ENCODE data around the gene WFDC1.

The WFDC1 gene

GRCh38 chr16:84303023-84303422, 8.3 kb downstream of the WFDC1 start:
- Mint-ChIP-seq H3K4me3 (no peak overlapping the region), H3K27ac (no peak overlapping the region), H3K36me3 (ENCODE audit: low read depth) (no peaks in the 10 kb centered on the region), H3K27me3 (peaks cover 10% of the 10 kb centered on the region), H3K4me1 (ENCODE audit: low read depth) (no peaks in the 10 kb centered on the region), H3K9me3 (no peaks in the 10 kb centered on the region)

- no peak overlapping the region for H3K4me3 Mint-ChIP-seq
- H3K36me3 Mint-ChIP-seq (ENCODE audit: low read depth), result no peaks in the 10 kb centered on the region
- H3K9me3 Mint-ChIP-seq, result no peaks in the 10 kb centered on the region
- H3K4me1 Mint-ChIP-seq (ENCODE audit: low read depth), result no peaks in the 10 kb centered on the region
- H3K27me3 Mint-ChIP-seq, result peaks cover 12% of the 10 kb centered on the region
- no peak overlapping the region for H3K27ac Mint-ChIP-seq
These were observed 8.8 kb downstream of the WFDC1 start for GRCh38 chr16:84303516-84303915.

- Mint-ChIP-seq H3K4me3 (no peak overlapping the region), H3K4me1 (ENCODE audit: low read depth) (no peaks in the 10 kb centered on the region), H3K36me3 (ENCODE audit: low read depth) (no peaks in the 10 kb centered on the region), H3K27ac (no peak overlapping the region), H3K9me3 (no peaks in the 10 kb centered on the region), H3K27me3 (peaks cover 26% of the 10 kb centered on the region)
These were observed 11.9 kb downstream of the WFDC1 start for GRCh38 chr16:84306564-84306963.

- H3K27ac Mint-ChIP-seq, result no peak overlapping the region
- no peaks in the 10 kb centered on the region for H3K4me1 Mint-ChIP-seq (ENCODE audit: low read depth)
- no peaks in the 10 kb centered on the region for H3K36me3 Mint-ChIP-seq (ENCODE audit: low read depth)
- H3K27me3 Mint-ChIP-seq, result peaks cover 31% of the 10 kb centered on the region
- H3K4me3 Mint-ChIP-seq, result no peak overlapping the region
- H3K9me3 Mint-ChIP-seq, result no peaks in the 10 kb centered on the region
These were observed 12.7 kb downstream of the WFDC1 start for GRCh38 chr16:84307209-84307954.

GRCh38 chr16:84308120-84308519, 13.4 kb downstream of the WFDC1 start:
- no peaks in the 10 kb centered on the region for H3K36me3 Mint-ChIP-seq (ENCODE audit: low read depth)
- H3K4me3 Mint-ChIP-seq, result no peak overlapping the region
- H3K27me3 Mint-ChIP-seq, result peaks cover 32% of the 10 kb centered on the region
- H3K4me1 Mint-ChIP-seq (ENCODE audit: low read depth), result no peaks in the 10 kb centered on the region
- no peak overlapping the region for H3K27ac Mint-ChIP-seq
- H3K9me3 Mint-ChIP-seq, result no peaks in the 10 kb centered on the region

GRCh38 chr16:84310642-84311041, 16.0 kb downstream of the WFDC1 start:
- H3K4me1 Mint-ChIP-seq (ENCODE audit: low read depth), result no peaks in the 10 kb centered on the region
- peaks cover 49% of the 10 kb centered on the region for H3K27me3 Mint-ChIP-seq
- no peak overlapping the region for H3K27ac Mint-ChIP-seq
- no peaks in the 10 kb centered on the region for H3K36me3 Mint-ChIP-seq (ENCODE audit: low read depth)
- no peaks in the 10 kb centered on the region for H3K9me3 Mint-ChIP-seq
- no peak overlapping the region for H3K4me3 Mint-ChIP-seq

GRCh38 chr16:84312783-84313382, 18.2 kb downstream of the WFDC1 start:
- H3K27ac Mint-ChIP-seq, result no peak overlapping the region
- no peaks in the 10 kb centered on the region for H3K9me3 Mint-ChIP-seq
- H3K27me3 Mint-ChIP-seq, result peaks cover 41% of the 10 kb centered on the region
- no peak overlapping the region for H3K4me3 Mint-ChIP-seq
- H3K36me3 Mint-ChIP-seq (ENCODE audit: low read depth), result no peaks in the 10 kb centered on the region
- H3K4me1 Mint-ChIP-seq (ENCODE audit: low read depth), result no peaks in the 10 kb centered on the region

- Mint-ChIP-seq H3K4me1 (ENCODE audit: low read depth) (no peaks in the 10 kb centered on the region), H3K4me3 (no peak overlapping the region), H3K27ac (no peak overlapping the region), H3K9me3 (no peaks in the 10 kb centered on the region), H3K36me3 (ENCODE audit: low read depth) (no peaks in the 10 kb centered on the region), H3K27me3 (peaks cover 35% of the 10 kb centered on the region)
These were observed 19.2 kb downstream of the WFDC1 start for GRCh38 chr16:84313921-84314320.

- Mint-ChIP-seq H3K4me1 (ENCODE audit: low read depth) (no peaks in the 10 kb centered on the region), H3K27ac (no peak overlapping the region), H3K27me3 (peaks cover 31% of the 10 kb centered on the region), H3K36me3 (ENCODE audit: low read depth) (no peaks in the 10 kb centered on the region), H3K4me3 (no peak overlapping the region), H3K9me3 (no peaks in the 10 kb centered on the region)
These were observed 19.7 kb downstream of the WFDC1 start for GRCh38 chr16:84314373-84314772.

- Mint-ChIP-seq H3K27me3 (peaks cover 31% of the 10 kb centered on the region), H3K27ac (no peak overlapping the region), H3K4me3 (no peak overlapping the region), H3K9me3 (no peaks in the 10 kb centered on the region), H3K36me3 (ENCODE audit: low read depth) (no peaks in the 10 kb centered on the region), H3K4me1 (ENCODE audit: low read depth) (no peaks in the 10 kb centered on the region)
These were observed 20.1 kb downstream of the WFDC1 start for GRCh38 chr16:84314814-84315213.

GRCh38 chr16:84315422-84315821, 20.7 kb downstream of the WFDC1 start:
- Mint-ChIP-seq H3K36me3 (ENCODE audit: low read depth) (no peaks in the 10 kb centered on the region), H3K4me1 (ENCODE audit: low read depth) (no peaks in the 10 kb centered on the region), H3K4me3 (no peak overlapping the region), H3K27ac (no peak overlapping the region), H3K27me3 (peaks cover 31% of the 10 kb centered on the region), H3K9me3 (no peaks in the 10 kb centered on the region)

- no peaks in the 10 kb centered on the region for H3K9me3 Mint-ChIP-seq
These were observed 23.7 kb downstream of the WFDC1 start for GRCh38 chr16:84318091-84318975.

GRCh38 chr16:84319146-84319760, 24.6 kb downstream of the WFDC1 start:
- H3K36me3 Mint-ChIP-seq (ENCODE audit: low read depth), result no peaks in the 10 kb centered on the region
- H3K4me3 Mint-ChIP-seq, result no peak overlapping the region
- H3K27ac Mint-ChIP-seq, result no peak overlapping the region
- H3K27me3 Mint-ChIP-seq, result peaks cover 11% of the 10 kb centered on the region
- no peaks in the 10 kb centered on the region for H3K9me3 Mint-ChIP-seq
- H3K4me1 Mint-ChIP-seq (ENCODE audit: low read depth), result no peaks in the 10 kb centered on the region

More at GRCh38 chr16:84318091-84318975, 23.7 kb downstream of the WFDC1 start:
- no peaks in the 10 kb centered on the region for H3K36me3 Mint-ChIP-seq (ENCODE audit: low read depth)
- H3K27me3 Mint-ChIP-seq, result peaks cover 17% of the 10 kb centered on the region
- H3K4me1 Mint-ChIP-seq (ENCODE audit: low read depth), result no peaks in the 10 kb centered on the region
- H3K27ac Mint-ChIP-seq, result no peak overlapping the region
- no peak overlapping the region for H3K4me3 Mint-ChIP-seq

GRCh38 chr16:84320511-84320910, 25.8 kb downstream of the WFDC1 start:
- H3K27ac Mint-ChIP-seq, result no peak overlapping the region
- H3K36me3 Mint-ChIP-seq (ENCODE audit: low read depth), result no peaks in the 10 kb centered on the region
- H3K9me3 Mint-ChIP-seq, result no peaks in the 10 kb centered on the region
- H3K4me1 Mint-ChIP-seq (ENCODE audit: low read depth), result no peaks in the 10 kb centered on the region
- H3K27me3 Mint-ChIP-seq, result no peaks in the 10 kb centered on the region
- H3K4me3 Mint-ChIP-seq, result no peak overlapping the region

- Mint-ChIP-seq H3K4me3 (no peak overlapping the region), H3K27me3 (no peaks in the 10 kb centered on the region), H3K4me1 (ENCODE audit: low read depth) (no peaks in the 10 kb centered on the region), H3K9me3 (no peaks in the 10 kb centered on the region), H3K36me3 (ENCODE audit: low read depth) (no peaks in the 10 kb centered on the region), H3K27ac (no peak overlapping the region)
These were observed 27.3 kb downstream of the WFDC1 start for GRCh38 chr16:84321932-84322331.
